ENCODE results near the gene CRADD. TPM values are rescaled to one million over a fixed set of nuclear protein-coding genes. Genes with fewer than 3 reads are reported as not detected.

CRADD gene
- total and polyA plus RNA-seq, 2 of the 4 experiments (the other 2 are of a cell fraction), result 11.1 to 14.0 TPM

GRCh38 chr12:93915411-93915810 lies 238.2 kb downstream of the CRADD start:
- Histone ChIP-seq H2AFZ (replicated peaks; ENCODE audit: low read length, poor library complexity) (peak overlapping the region; percentile 10), H3K9ac (ENCODE audit: low read depth, low read length) (no peak overlapping the region), H3K4me2 (ENCODE audit: low read depth, low read length) (no peak overlapping the region), H2BK5ac (ENCODE audit: low read depth, low read length, poor library complexity, severe bottlenecking) (peak overlapping the region; percentile 96), H3K27me3 (ENCODE audit: control insufficient read depth, insufficient read depth, low read length) (no peaks in the 10 kb centered on the region), H2BK15ac (ENCODE audit: low read depth, low read length) (peak overlapping the region; percentile 64; the same call in 2 of the 3 replicates), H3K79me1 (ENCODE audit: low read depth in 1 of 2, low read length in 2 of 2) (peaks cover 0 to 4% of the 10 kb centered on the region in 2 experiments; a peak in 1 of 4 replicates), H3K4me3 (ENCODE audit: insufficient read depth, low read depth, low read length) (no peak overlapping the region), H4K8ac (ENCODE audit: low read depth in 2 of 2, low read length in 2 of 2) (peak overlapping the region; percentile 57 to 71; a peak in 2 of 4 replicates), H4K5ac (ENCODE audit: low read depth, low read length) (peak overlapping the region; percentile 44; the same call in 1 of the 2 replicates), H2AK9ac (replicated peaks; ENCODE audit: low read depth, low read length, poor library complexity) (no peak overlapping the region), H4K91ac (ENCODE audit: insufficient read depth, low read depth, low read length) (peak overlapping the region; percentile 63; the same call in 1 of the 2 replicates), H3K56ac (ENCODE audit: extremely low read depth, insufficient read depth, low read length) (no peak overlapping the region), H3K23ac (ENCODE audit: low read depth, low read length) (no peak overlapping the region), H2BK120ac (ENCODE audit: low read depth, low read length) (peak overlapping the region; percentile 89; the same call in 1 of the 2 replicates), H4K20me1 (ENCODE audit: insufficient read depth, low read length) (no peaks in the 10 kb centered on the region), H3K18ac (ENCODE audit: low read depth, low read length) (peak overlapping the region; percentile 17; the same call in 1 of the 2 replicates), H3K4me1 (ENCODE audit: control insufficient read depth, insufficient read depth, low read length) (peaks cover 9% of the 10 kb centered on the region), H2BK20ac (ENCODE audit: low read depth, low read length) (peak overlapping the region; percentile 50; the same call in 1 of the 2 replicates), H2AK5ac (ENCODE audit: low read depth, low read length) (peak overlapping the region; percentile 60), H3K4ac (ENCODE audit: low read depth, low read length) (peak overlapping the region; percentile 19; the same call in 1 of the 2 replicates), H3K36me3 (ENCODE audit: control insufficient read depth, insufficient read depth, low read length) (no peaks in the 10 kb centered on the region), H3K27ac (ENCODE audit: insufficient read depth, low read length) (no peak overlapping the region), H3K9me1 (ENCODE audit: insufficient read depth, low read length) (peaks cover 15% of the 10 kb centered on the region), H3K14ac (replicated peaks; ENCODE audit: low read depth, low read length) (peak overlapping the region; percentile 44; the same call in 1 of the 2 replicates), H3K9me3 (ENCODE audit: control insufficient read depth, insufficient read depth, low read length) (no peaks in the 10 kb centered on the region)
- dilution Hi-C loops (cut with HindIII; ENCODE audit: low sequenced_read_pairs, unreplicated experiment), result no loop called here
- no TSS peak for BruUV-seq (replicated peaks)
- intact Hi-C loops (cut with micrococcal nuclease), result no loop called here
- TF ChIP-seq NFE2L2 (IDR thresholded peaks at IDR 0.05; ENCODE audit: low read depth, low read length), result no peak
- no peak for TF ChIP-seq SMC3 (IDR thresholded peaks at IDR 0.05; ENCODE audit: low read depth, low read length)
- no peak for TF ChIP-seq CEBPB (IDR thresholded peaks at IDR 0.05; ENCODE audit: low read depth, low read length)
- TF ChIP-seq MXI1 (IDR thresholded peaks at IDR 0.05; ENCODE audit: borderline replicate concordance, low read depth, low read length), result no peak
- no peak for TF ChIP-seq FOS (IDR thresholded peaks at IDR 0.05; ENCODE audit: low read depth, low read length)
- TF ChIP-seq CTCF (conservative IDR thresholded peaks at IDR 0.05; ENCODE audit: low read depth, low read length), result no peak
- TF ChIP-seq MAFK (IDR thresholded peaks at IDR 0.05; ENCODE audit: low read depth, low read length), result no peak
- TF ChIP-seq MAZ (IDR thresholded peaks at IDR 0.05; ENCODE audit: borderline replicate concordance, low read depth, low read length), result no peak
- no peak for TF ChIP-seq RAD21 (IDR thresholded peaks at IDR 0.05; ENCODE audit: low read length)
- TF ChIP-seq RCOR1 (IDR thresholded peaks at IDR 0.05; ENCODE audit: insufficient replicate concordance, low read length), result no peak
- no peak for TF ChIP-seq ELK1 (IDR thresholded peaks at IDR 0.05; ENCODE audit: borderline replicate concordance, low read depth, low read length)
- no peak for TF ChIP-seq POLR2A (IDR thresholded peaks at IDR 0.05; ENCODE audit: low read depth, low read length)
- no peak for TF ChIP-seq RFX5 (IDR thresholded peaks at IDR 0.05; ENCODE audit: low read depth, low read length)
- no peak for TF ChIP-seq USF2 (IDR thresholded peaks at IDR 0.05; ENCODE audit: low read depth, low read length)
- TF ChIP-seq BHLHE40 (IDR thresholded peaks at IDR 0.05; ENCODE audit: low read depth, low read length), result no peak
- no peak for TF ChIP-seq CHD1 (IDR thresholded peaks at IDR 0.05; ENCODE audit: low read depth, low read length)
- POLR2A ChIA-PET (ENCODE audit: unreplicated experiment), result no interaction called here
- in situ Hi-C loops (cut with MboI; ENCODE audit: low sequenced_read_pairs), result no loop called here
- CTCF ChIA-PET, result no interaction called here
- no peak for ATAC-seq (ENCODE audit: low read depth)
- DNase-seq, result no peak
- WGBS, 2 experiments (ENCODE audit: extremely low coverage in 2 of 2, insufficient read length in 1 of 2), result no CpG with 5 or more reads among the region's 3 CpGs

Measured in IMR-90 (cell line).